GM18505 (cell line): ENCODE data around the gene HADHB.

Experiments used
- ATAC-seq: cut with Tn5 transposase; IDR thresholded peaks from one replicate; pipeline ENCODE4 v1.9.1; 2021; ENCODE audit not compliant: unreplicated experiment
- POLR2A ChIP-seq: IDR thresholded peaks from 4 replicates; pipeline ENCODE4 v1.6.1; 2011; ENCODE audit warnings: borderline replicate concordance; ENCODE audit not compliant: insufficient read depth, insufficient read length; ENCODE audit errors: extremely low read depth

HADHB gene

GRCh38 chr2:26337298-26337697, 92.6 kb downstream of the HADHB start:
- no peak for ATAC-seq
- TF ChIP-seq POLR2A: no peak
